NCI-H1105 treated with DMSO at 0.1 percent for 48 hours (cell line): Measurements from ENCODE around the gene SLC24A4.

ENCODE experiments used
- DNase-seq: peaks from one replicate; lab custom pipeline; 2025; lab: John Stamatoyannopoulos, UW

Gene SLC24A4

DNA sequence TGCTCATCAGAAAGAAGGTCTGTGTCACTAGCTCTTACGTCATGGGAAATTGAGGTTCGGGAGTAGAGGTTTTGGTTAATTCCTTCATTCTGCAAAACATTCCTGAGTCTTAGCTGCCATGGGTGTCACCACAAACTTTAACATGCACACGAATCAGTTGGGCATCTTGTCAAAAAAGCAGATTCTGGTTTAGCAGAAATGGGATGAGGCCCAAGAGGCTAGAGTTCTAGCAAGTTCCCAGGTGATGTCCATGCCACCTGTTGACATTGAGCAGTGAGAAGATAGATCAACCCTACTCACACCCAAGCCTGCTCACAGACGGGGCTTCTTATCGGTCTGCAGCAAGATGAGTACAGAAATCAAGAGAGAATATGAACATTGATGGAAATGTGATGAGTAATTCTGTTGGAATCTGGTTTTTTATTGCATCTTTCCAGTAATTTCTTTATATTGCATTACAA, 179.0 kb downstream of the SLC24A4 start:
- no peak for DNase-seq

DNA sequence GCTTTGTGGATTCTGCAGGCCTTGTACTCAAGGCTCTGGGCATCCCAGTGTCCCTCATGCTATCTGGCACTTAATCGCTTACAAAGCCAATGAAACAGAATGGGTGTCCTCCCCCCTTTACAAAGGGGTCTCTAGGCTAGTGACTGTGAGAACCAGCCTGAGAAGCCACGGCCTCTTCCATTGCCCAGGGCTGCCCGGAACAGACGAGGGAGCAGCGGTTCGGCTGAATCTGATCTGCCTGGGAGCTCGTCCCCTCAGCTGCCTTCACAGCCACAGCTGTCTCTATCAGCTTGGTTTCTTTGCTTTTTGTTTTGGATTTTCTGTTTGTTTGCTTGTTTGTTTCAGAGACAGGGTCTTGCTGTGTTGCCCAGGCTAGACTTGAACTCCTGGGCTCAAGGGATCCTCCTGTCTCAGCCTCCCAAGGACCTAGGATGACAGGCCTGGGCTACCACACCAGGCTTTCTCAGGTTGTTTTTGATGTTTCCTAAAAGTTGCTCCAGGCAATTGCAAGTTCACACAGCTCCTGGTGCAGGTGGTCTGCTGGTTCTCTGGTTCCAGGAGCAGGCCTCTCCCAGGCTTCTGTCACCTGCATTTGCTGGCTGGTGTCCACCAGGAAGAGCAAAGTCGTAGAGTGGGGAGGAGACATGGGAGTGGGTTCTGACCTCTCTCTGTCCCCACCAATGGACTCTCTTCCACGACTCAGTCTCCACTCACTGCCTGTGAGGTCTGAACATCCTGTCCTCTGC, 179.7 kb downstream of the SLC24A4 start:
- DNase-seq = no peak

DNA sequence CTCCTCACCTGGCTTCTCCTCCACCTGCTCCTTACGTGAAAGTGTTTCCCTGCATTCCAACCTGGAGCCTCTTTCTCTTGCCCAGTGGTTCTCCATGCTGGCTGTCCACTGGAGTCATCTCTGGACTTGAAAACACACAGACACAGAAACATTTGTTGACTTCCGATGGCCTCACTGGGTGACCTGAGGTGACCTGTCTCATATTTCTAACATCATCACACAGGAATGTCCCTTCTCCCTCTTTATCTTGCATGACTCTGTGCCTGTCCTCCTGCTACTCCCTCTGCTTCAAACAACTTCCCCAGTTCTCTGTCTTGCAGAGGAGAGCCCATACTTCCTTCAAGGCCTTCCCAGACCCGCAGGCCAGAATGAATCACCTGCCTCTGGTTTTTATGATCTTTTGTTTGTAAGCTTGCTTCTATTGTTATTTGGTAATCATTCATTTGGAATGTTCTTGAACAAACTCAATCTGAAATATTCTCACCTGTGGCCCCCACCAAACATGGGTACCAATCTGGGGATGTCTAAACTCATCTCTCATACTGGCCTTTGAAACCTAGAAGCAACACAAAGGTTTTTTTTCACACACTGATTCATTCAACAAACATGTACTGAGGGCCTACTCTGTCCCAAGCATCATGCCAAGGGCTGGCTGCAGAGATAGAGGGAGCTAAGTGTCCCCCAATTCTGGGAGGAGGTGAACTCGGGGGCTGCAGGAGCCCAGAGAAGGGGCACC, 181.0 kb downstream of the SLC24A4 start:
- no peak for DNase-seq

DNA sequence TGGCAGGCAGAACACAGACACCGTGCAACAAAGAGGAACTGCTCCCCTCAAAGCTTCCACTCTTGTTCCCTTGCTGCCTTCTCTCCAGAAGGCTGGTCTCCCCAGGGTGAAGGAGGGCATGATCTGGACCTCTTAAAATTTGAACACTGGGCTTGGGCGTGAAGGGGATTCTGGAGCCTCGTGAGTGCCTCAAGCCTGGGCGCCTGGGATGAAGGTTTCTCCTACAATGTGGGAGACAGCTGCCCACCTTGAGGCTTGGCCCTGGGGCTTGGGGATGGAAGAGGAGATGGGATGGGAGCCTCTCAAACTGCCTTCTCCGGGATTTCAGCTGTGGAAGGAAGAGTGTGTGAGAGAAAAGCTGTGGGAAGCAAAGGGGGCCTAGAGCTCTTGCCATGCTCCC, 182.9 kb downstream of the SLC24A4 start:
- DNase-seq = no peak

DNA sequence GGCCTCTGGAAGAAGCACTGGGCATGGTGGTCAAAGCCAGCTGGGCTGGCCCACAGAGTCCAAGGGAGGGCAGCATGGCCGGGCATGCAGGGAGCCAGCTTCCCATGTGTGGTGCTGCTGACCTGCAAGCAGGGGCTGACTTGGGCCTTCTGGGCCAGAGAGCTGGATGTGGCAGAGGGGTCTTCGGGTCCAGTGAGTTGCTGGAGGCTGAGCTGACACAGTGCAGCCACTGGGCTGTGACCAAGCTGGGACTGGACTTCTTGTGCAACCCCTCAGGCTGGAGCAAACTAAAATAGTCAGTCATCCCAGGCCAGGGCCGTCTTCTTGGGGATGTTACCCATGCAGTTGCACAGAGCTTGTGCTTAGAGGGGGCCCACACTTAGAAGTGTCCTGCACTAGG, 183.3 kb downstream of the SLC24A4 start:
- no peak for DNase-seq

DNA sequence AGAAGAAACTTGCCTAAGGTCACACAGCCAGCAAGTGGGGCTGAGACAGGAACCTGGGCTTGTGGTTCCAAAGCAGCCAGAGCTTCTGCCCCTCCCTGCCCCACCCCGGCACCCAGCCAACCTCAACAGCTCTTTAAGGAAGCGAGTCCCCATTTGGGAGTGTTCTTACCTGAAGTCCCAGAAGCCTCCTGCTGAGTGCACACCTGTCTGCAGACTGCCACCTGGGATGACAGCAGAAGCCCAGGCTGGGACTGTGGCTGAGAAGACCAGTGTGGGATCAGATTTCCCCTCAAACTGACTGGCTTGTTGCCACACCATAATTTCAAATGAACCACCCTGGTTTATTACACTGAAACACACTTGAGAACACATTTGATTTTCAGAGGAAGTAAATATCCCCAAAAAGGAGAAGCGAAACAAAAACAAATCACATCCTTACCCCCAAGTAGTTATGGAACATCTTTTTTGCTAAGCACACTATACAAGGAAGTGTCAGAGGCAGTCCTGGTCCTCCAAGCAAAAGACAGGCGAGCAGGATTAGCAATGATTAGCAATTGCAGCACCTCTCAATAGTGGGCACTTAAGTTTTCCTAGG, 184.3 kb downstream of the SLC24A4 start:
- DNase-seq = peak; percentile 97

DNA sequence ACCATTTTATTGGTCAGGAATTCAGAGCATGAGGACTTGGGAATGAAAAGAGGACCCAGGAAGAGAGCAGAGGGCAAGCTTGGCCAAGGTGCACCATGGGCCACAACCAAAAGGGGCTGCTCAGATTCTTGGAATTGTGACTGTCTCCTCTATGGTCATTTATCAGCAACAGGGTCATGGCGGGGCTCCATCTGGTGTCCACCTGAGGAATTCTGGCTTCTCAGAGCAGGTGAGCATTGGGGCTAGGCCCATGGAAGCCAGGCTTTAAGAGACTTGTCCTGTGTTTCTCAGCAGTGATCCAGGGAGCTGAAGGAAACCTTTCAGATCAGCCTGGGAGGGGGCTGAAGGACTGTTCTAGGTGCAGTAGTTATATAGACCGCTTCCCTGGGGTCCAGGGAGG, 188.0 kb downstream of the SLC24A4 start:
- no peak for DNase-seq

DNA sequence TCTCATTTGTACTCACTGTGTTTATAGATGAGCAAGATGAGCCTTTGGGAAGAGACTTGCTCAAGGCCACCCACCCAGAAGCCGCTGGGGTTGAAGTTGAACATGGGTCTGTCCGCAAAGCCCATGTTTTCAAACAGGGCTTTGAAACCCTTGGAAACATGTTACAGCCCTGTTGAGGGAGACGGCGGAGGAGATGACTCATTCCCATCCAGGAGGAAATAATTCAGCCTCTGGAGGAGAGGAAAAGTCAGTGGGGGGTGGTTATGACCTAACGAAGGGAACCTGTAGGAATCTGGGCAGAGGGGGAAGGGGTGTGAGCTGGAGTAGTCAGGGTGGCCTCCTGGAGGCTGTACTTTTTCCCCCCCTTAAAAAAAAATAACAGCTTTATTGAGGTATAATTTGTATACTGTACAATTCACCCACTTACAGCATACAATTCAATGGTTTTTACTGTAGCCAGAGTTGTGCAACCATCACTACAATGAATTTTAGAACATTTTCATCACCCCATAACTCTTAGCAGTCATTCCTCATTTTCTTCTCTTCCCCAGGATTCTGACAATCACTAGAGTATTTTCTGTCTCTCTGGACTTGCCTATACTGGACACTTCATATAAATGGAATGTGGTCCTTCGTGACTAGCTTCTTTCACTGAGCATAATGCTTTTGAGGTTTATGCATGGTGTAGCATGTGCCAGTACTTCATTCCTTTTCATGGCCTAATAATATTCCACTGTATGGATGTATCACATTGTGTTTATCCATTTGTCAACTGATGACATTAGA, 188.7 kb downstream of the SLC24A4 start:
- DNase-seq = no peak

DNA sequence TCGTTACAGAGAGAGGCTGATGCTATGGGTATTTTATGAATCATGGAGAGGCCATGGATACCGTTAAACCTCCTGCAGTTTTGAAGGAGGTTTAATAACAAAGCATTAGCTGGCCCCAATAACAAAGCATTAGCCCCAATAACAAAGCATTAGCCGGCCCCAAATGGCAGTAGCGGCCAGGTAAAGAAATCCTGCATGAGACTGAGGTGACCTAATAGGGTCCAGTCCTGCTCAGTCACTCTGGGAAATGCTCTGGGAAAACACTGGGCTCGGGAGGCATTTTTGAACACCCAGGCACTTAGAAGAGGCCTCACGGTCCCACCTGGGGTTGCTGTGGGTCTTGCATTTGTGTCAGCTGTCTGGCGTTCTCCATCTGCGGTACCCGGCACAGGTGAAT, 189.8 kb downstream of the SLC24A4 start:
- no peak for DNase-seq

DNA sequence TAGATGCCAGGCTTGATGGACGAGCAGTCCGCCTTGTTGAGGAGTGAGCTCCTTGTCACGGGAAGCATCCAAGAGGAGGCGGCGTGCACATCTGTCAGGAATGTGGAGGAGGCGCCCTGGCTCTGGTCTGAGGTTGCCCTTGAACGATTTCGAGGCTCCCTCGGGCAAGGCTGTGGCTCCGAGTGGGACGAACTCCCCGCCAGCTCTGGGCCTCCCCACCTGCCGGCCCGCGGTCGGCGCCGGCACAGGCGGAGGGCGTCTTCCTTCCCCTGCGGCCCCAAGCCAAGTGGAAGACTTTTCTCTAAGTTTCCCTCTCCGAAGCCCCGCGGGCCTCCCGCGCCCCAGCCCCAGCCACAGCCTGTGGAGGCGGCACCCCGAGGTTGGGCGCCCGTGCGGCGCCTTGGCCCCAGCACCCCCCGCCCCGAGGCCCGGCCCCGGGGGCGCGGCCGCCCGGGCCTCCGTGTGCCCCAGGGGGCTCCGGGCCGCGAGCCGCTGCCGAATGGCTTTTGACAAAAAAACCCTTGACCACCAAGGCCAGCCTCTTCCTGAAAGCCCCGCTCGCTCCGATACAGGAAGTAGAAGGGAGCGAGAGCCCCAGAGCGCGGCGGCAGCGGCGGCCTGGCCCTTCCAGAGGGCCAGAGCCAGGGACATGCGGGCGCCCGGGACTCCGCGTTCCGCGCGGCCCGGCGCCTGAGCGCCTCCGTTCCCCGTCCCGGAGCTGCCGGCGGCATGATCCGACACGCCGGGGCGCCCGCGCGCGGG, 190.4 kb downstream of the SLC24A4 start, which contains the start of gene RIN3:
Gene RIN3 (plus strand): TSS at position 578 of the 762 bp plus-strand sequence. CDS start 152 bp downstream, at position 730.
- DNase-seq = no peak

DNA sequence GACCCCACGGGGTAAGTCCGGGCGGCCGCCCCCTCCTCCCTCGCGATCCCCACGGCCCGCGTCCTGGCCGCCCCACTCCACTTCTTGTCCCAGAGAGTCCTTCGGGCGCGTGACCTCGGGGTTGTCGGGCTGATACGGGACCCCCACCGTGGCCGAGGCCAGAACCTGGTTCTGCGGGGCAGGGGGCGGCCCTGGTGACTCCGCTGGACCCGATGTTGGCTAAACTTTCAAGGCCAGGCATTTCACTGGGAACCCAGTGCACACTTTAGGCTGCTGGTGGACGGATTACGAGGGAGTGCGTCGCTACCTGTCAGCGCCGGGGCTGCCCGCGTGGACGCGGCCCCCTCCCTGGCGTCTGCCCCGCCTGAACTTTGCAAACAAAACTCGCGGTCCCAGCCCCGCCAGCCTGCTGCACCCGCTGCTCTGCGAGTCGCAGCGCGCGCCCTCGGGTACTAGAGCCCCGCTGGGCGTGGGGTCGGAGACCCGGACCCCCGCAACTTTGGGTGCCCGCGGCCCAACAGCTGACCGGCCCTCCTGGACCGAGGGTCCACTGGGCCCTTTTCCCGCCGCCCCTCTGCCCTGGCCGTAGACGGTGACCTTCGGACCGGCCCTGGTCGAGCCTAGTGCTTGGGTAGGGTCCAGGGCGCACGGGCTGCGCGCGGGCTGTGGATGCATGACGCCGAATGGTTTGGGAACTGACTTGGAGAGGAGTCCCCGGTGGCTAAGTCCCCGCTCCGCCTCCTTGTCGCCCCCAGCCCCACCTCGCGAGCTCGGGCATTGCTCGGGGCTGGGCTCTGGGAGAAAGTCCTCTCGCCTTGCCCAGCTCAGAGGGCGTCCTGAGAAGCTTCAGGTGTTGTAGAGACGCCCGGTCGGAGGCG, 191.2 kb downstream of the SLC24A4 start:
- no peak for DNase-seq

DNA sequence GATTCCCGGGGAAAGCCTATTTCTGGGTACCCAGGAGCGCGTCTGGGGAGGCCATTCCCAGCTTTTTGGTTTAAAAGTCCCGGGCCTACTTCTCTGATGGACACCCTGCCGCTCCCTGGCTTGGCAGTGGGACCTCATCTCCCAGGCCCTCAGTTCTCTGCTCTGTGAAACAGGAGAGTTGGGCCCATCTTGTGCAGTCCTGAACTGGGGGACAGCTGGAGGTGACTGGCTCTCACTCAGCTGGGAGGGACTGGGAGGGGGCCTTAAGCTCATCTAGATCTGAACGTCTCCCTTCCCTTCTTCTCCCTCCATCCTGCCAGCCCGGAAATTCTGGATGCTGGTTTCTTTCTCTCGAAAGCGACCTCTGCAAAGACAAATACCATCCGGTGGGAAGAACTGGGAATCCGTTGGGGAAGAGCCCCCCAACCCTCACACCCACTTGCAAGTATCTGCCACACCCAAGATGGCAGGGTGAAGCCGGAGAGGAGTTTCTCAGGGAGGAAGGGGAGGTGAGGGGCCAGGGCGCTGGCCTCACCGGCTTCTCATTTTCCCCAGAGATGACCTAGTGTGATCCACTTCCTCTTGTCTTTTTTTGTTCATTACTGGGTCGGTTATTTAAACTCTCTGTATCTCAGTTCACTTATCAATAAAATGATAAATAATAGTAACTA, 192.0 kb downstream of the SLC24A4 start:
- no peak for DNase-seq

DNA sequence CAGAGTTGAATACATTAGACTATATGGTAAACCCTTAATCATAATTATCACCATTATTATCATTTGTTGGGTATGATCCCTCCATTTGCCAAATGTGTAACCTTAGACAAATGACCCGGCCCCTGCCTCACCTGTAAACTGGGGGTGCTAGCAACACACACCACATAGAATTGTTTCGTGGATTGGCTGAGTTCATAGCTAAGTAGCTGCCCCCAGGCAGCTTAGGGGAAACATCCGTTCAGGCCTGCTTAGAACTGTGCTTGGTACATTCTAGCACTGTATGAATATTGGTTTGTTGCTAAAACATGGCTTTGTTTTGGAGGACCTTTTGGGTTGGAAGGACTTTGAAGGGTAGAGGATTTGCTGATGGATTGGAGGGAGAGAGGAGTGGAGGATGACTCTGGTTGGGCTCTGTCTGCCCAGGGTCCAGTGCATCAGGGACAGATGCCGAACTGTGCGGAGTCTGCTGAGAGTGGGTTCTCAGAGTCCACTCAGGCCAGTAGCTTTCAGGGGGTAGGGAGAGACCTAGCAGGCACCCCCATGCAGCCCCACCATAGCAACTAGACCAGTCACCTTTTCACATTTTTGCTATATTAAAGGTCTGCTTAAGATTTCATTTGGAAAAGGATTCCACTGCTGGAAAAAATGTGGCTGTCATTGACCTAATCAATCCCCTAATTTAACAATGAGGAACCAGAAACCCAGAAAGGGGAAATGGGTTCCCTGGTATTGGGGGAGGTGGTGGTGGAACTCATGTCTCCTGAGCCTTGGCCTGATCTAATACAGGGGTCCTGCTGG, 192.8 kb downstream of the SLC24A4 start:
- DNase-seq = no peak

DNA sequence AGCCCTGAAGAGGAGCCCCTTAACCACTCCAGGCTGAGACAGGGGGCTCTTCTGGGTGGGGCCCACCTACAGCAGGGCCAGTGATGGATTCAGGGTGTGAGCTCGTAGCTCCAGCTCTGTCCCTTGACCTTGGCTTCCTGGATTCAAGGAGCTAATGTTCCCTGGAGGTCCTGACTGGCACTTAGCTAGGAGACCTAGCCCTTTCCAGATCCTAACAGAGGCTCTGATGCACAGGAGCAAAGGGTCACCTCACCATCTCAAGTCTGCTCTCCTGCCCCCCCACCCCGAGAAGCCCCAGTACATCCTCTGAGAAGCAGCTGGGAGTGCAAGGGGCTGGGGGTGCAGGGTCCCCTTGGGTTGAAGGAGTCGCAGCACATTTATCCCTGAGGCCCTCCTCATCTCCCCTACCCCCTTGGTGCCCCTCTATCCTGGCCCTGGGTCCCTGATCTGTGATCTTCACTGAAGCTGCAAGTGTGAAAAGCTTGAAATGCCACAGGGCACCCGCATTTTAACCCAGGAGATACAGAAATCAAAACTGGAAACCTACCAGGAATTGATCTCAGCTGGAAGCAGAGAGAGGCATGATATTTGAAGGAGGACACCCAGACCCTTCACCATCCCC, 193.5 kb downstream of the SLC24A4 start:
- no peak for DNase-seq

DNA sequence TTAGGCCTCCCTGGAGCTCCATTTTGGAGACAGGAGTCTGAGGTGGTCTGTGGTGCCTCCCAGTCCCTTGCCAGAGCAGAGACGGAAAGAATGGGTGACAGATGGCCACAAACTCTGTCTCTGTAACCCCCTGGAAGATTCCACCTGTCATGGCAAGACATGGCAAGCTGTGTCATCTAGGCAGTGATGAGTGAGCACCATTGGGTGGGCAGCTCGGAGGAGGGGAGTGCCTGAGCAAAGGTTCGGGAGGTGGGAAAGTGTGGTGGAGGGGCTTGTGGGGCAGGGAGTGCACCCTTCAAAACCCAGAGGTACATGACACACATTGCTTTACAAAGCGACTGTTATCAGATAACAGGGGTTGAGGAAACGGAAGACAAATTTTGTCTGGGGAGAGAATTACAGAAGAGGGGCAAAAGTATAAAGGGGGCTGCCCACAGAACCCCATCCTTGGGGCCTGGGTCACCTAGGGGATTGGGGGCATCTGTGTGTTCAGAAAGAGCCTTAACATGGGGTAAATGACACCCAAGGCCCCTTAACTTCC, 194.1 kb downstream of the SLC24A4 start:
- no peak for DNase-seq

DNA sequence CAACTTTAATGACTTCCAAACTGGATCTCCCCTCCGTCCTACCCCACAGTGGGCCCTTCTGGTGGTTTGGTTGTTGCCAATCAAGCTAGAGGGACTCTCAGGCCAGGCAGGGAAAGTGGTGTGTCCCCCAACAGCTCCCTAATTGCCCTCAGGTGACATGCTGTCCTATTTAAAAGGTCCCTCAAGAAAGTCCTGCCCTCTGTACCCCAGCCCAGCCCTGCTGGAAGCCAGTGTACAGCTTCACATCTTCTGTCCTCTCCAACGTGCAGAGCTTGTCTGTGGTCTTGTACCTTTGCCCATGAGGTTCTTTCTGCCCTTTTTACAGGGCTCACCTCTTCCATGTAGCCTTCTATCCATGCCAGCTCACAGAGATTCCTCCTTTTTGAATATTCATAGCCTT, 194.8 kb downstream of the SLC24A4 start:
- DNase-seq = no peak

DNA sequence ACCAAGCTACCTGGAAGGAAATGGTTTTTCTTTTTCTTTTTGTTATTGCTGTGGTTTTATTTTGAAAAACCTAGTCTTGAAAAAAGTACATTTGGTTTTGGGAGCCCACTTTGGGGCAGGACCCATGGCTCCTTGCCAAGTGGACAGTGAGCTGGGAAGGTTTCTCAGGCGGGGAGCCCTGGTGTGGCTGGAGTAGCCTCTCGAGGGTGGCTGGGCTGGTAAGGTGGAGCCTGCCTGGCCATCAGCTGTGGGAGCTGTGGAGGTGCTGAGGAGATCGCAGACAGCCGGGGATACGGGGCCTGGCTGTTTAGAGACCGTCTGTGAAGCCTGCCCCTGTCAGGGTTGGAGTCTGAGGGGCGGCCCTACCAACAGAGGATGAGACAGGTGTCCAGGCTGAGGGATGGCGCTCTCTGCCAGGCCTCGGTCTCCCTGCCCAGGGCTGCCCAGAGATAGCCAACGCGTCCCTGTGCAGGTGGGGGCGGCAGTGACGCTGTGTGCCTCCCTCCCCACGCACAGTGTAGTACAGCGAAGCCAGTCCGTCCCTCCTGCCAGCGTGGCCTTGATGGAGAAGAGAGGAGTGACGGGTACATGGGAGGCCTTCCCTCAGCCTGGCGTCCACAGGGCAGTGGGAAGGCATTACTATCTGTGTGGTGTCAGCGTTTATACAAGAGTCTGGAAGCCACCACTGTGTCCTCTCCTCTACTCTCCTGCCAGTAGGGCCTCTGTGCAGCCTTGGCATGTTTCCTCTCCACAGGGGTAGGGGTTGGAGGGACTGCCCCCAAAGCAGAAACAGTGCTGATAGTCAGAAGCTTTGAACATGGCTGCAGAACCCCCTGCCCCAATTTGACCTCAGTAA, 196.5 kb downstream of the SLC24A4 start:
- DNase-seq = no peak
